Activated CD4-positive, alpha-beta T cell treated with anti-CD3 and anti-CD28 coated beads, Interleukin-2, amount 10 ng/mL, durations not matched to agents 7 days and 5 days (primary cell): ENCODE measurements around the gene CNKSR3. TPM values are rescaled to one million over a fixed set of nuclear protein-coding genes. Genes with fewer than 3 reads are reported as not detected.

Experiments
- CTCF ChIA-PET: fragments of 350-600 bp; sonication (Branson Sonifier 250); formaldehyde crosslinking; loops from one replicate; lab custom pipeline; 2021; ENCODE audit warnings: antibody characterized with exemption; lab: Charles Lee
- POLR2A ChIA-PET: fragments of 350-600 bp; sonication (Branson Sonifier 250); formaldehyde crosslinking; loops from one replicate; lab custom pipeline; 2021; ENCODE audit warnings: antibody characterized with exemption; lab: Charles Lee
- DNase-seq: peaks from one replicate; pipeline ENCODE4 v3.0.0-alpha.2; 2020
- H3K27ac Mint-ChIP-seq: one replicate; pipeline ENCODE4 v1.8.0; 2021; ENCODE audit warnings: mild to moderate bottlenecking, moderate library complexity, mixed read lengths
- H3K27me3 Mint-ChIP-seq: one replicate; pipeline ENCODE4 v1.8.0; 2021; ENCODE audit warnings: mixed read lengths
- H3K36me3 Mint-ChIP-seq: one replicate; pipeline ENCODE4 v1.8.0; 2021; ENCODE audit warnings: low read depth, mixed read lengths
- H3K4me1 Mint-ChIP-seq: one replicate; pipeline ENCODE4 v1.8.0; 2021; ENCODE audit warnings: mixed read lengths
- H3K4me3 Mint-ChIP-seq: one replicate; pipeline ENCODE4 v1.8.0; 2021; ENCODE audit warnings: mild to moderate bottlenecking, moderate library complexity, mixed read lengths
- H3K9me3 Mint-ChIP-seq: one replicate; pipeline ENCODE4 v1.8.0; 2021; ENCODE audit warnings: mixed read lengths
- total RNA-seq, 2 experiments: library from RNA; stranded (reverse); gene quantifications; one replicate each; pipeline ENCODE4 v1.2.3, GENCODE V29; 2021

CNKSR3 gene
- total RNA-seq, 2 experiments from 2014 or later: not detected

DNA sequence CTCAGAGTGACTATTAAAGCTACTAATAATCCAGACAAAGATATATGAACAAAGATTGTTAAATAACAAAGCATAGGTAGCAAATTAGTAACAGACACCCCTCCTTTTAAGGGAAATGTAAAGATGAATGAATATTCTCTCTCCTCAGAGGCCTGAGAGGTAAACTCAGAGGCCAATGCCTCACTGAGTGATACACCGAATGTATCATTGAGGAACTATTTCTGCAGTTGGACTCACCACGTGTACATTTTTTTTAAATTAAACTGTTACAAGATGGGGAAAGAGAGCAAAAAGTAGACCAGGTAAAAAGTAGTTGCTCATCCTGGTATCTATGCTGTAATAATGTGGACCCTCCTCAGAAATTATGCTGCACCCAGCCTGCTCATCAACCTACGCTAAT is 81.6 kb downstream of the CNKSR3 start:
- ChIA-PET CTCF (no interaction called here), POLR2A (no interaction called here)
- Mint-ChIP-seq H3K4me3 (no peak overlapping the region), H3K27ac (no peak overlapping the region), H3K36me3 (no peaks in the 10 kb centered on the region), H3K4me1 (no peaks in the 10 kb centered on the region), H3K9me3 (no peaks in the 10 kb centered on the region), H3K27me3 (peaks cover 4% of the 10 kb centered on the region)
- DNase-seq: no peak

DNA sequence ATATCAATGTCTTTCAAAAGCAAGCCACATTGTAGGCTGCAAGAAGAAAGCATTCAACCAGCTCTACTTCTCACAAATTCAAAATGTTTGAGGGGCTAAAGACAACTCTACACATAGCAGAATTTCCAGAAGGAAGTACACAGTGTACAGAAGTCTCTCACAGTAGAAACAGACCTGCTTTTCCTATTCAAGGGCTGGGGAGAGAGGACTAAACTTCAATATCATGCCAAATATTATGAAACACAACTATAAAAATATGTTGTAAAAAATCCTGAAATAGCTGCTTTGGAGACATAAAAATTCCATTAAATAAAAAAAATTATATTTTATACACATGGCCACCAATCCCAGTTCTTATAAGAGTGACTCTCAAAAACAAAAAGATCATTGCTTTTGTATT is 83.0 kb downstream of the CNKSR3 start:
- Mint-ChIP-seq H3K27ac (no peak overlapping the region), H3K27me3 (peaks cover 4% of the 10 kb centered on the region), H3K9me3 (no peaks in the 10 kb centered on the region), H3K4me1 (no peaks in the 10 kb centered on the region), H3K4me3 (no peak overlapping the region), H3K36me3 (no peaks in the 10 kb centered on the region)
- POLR2A ChIA-PET: no interaction called here
- no peak for DNase-seq
- CTCF ChIA-PET: interaction anchor here (0.6 to 1.0 kb wide), 2 partner anchors 11 to 298 kb away, joined by 3 to 4 read pairs; no protein-coding TSS in a partner anchor

DNA sequence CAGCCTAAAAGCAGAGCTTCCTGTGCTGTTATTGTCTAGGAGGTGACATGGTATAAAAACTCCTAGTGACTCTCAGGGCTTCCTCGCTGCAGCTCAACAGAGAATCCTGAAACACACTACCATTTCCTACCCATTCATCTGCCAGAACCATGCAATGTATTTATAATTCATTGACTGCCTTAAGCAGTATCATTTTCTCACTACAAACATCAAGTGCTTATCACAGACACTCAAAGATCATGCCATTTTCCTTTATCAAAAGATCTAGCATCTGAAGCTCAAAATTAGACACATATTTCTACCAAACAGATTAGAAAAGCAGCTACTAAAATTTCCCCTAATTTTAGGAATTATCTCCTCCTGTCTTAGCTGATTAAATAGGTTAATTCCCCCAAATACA is 83.5 kb downstream of the CNKSR3 start:
- DNase-seq: no peak
- H3K36me3 Mint-ChIP-seq: no peaks in the 10 kb centered on the region
- POLR2A ChIA-PET: no interaction called here
- CTCF ChIA-PET: interaction anchor here (0.6 to 1.0 kb wide), 2 partner anchors 11 to 298 kb away, joined by 3 to 4 read pairs; no protein-coding TSS in a partner anchor
- no peak overlapping the region for H3K27ac Mint-ChIP-seq
- no peaks in the 10 kb centered on the region for H3K9me3 Mint-ChIP-seq
- H3K4me1 Mint-ChIP-seq: no peaks in the 10 kb centered on the region
- H3K27me3 Mint-ChIP-seq: peaks cover 4% of the 10 kb centered on the region
- H3K4me3 Mint-ChIP-seq: no peak overlapping the region

DNA sequence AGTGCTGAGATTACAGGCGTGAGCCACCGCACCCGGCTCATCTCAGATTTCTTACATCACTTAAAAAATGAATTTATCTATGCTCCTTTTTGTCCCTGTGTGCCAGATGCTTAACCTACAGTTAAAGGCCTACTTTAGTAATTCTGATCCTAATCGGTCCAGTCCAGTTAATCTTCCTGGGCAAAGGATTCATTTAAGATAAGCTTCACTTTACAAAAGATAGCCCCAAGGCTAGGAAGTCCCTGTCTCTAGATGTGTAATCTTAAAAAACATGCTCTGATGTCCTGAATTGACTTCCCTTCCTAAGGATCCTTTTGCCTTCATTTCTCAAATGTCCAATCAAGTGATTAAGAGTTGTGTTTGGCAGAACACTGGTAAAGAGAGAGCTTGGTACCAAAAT is 85.5 kb downstream of the CNKSR3 start:
- Mint-ChIP-seq H3K27ac (no peak overlapping the region), H3K4me3 (no peak overlapping the region), H3K4me1 (no peaks in the 10 kb centered on the region), H3K9me3 (no peaks in the 10 kb centered on the region), H3K27me3 (peaks cover 3% of the 10 kb centered on the region), H3K36me3 (no peaks in the 10 kb centered on the region)
- no peak for DNase-seq
- POLR2A ChIA-PET: no interaction called here
- CTCF ChIA-PET: no interaction called here

DNA sequence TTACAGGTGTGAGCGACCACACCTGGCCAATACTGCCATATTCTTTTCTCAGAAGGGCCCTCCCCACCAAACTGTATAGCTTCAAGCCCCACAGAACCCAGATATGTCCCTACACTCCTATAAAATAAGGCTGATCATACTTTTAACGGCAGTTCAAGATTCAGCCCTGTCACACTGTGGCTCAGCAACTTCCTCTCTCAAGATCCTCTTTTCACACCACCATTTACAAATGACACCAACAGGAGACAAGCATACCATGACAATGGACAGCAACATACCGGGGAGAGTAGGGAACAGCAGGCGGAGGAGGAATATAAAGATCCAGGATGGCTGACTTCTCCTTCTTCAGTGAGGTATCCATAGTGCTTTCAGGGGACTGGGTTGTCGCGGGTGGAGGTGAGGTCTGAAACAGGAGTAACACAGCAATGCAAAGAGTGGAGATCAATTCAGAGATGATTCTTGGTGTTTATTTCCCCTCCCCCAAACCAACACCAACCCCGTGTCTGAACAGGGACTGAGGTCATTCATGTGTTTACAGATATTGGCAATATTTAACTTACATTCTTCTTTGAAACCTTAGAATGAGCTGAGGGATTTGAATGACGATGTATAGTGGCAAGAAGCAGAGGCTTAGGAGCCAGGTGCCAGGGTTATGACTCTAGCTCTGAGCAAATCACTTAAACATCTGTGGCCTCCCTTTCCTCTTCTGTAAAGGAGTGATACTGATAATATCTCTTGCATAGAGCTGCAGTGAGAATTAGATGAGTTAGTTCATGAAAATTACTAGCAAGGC is 96.3 kb downstream of the CNKSR3 start:
- ChIA-PET POLR2A (no interaction called here), CTCF (interaction anchor here (0.6 kb wide), 1 partner anchor 305 kb away, joined by 3 read pairs; no protein-coding TSS in a partner anchor)
- Mint-ChIP-seq H3K36me3 (no peaks in the 10 kb centered on the region), H3K4me1 (peaks cover 2% of the 10 kb centered on the region), H3K27ac (no peak overlapping the region), H3K27me3 (peaks cover 5% of the 10 kb centered on the region), H3K4me3 (no peak overlapping the region), H3K9me3 (no peaks in the 10 kb centered on the region)
- no peak for DNase-seq

DNA sequence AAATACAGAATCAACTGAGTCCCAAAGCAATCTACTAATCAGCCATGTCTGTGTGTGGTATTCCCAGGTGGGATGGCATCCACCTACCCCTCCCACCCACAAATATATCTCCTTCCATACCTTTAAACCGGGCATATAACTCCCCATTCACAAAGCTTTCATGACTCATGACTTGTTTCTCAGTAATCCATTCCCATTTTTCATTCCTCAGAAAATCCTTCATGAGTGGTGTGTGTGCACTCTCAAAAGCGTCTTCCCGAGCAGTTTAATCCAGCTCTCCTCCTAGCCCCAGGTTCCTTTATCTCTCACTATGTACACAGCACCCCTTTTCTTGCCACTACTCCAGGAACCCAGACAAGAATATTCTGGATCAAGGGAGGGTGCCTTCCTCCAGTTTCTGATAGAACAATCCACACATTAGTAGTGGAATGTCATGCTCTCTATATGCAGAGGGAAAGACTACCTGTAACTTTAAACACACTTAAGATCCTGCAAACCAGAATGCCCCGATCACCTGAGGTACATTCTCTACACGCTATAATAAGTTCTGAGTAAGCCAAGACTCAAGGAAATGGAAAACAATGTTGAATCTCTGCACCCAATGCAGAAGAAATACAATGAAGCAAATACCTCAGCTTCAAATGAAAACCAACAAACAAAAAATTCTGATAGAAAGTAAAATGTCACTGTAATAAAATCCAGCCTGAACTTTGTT is 98.2 kb downstream of the CNKSR3 start:
- Mint-ChIP-seq H3K27ac (no peak overlapping the region), H3K4me3 (no peak overlapping the region), H3K4me1 (peaks cover 2% of the 10 kb centered on the region), H3K27me3 (peaks cover 5% of the 10 kb centered on the region), H3K36me3 (no peaks in the 10 kb centered on the region), H3K9me3 (no peaks in the 10 kb centered on the region)
- DNase-seq: no peak
- ChIA-PET POLR2A (no interaction called here), CTCF (interaction anchor here (0.6 kb wide), 1 partner anchor 108 kb away, joined by 4 read pairs; no protein-coding TSS in a partner anchor)

DNA sequence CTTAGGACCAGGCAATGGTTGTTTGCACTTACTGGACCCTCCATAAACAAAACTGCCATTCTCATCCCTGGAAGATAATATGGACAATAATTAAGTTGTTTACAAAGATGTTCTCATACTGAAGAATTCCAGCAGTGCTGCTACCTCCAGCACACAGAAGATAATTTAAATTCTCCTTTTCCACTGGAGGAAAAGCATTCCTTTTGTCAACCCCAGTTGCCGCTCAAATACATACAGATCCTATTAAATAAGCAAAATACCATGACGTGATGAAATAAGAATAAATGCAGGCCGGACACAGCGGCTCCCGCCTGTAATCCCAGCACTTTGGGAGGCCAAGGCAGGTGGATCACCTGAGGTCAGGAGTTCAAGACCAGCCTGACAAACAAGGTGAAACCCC is 99.4 kb downstream of the CNKSR3 start:
- DNase-seq: no peak
- H3K9me3 Mint-ChIP-seq: no peaks in the 10 kb centered on the region
- ChIA-PET POLR2A (no interaction called here), CTCF (no interaction called here)
- H3K4me1 Mint-ChIP-seq: peaks cover 2% of the 10 kb centered on the region
- H3K27me3 Mint-ChIP-seq: peaks cover 5% of the 10 kb centered on the region
- H3K4me3 Mint-ChIP-seq: no peak overlapping the region
- H3K27ac Mint-ChIP-seq: no peak overlapping the region
- no peaks in the 10 kb centered on the region for H3K36me3 Mint-ChIP-seq

DNA sequence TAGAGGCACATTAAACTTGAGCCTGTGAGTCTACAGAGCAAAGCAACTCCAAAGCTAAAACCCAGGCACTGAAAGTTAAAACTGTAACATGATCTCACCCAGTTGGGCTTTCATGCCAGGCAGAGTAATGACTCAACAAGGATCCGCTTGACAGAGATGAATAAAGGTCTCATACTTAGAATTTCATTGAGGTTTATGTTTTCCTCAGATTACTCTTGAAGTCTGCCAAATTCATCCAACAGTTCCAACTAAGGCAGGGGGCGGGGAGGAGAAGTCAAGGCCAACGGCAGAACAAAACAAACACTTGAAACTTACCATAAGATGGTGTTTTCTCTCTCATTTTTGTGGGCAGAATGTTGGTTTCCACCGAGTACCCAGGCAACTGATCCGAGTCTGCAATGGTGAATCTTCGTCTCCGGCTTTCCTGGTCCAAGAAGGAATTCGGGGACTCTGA is 99.8 kb downstream of the CNKSR3 start:
- POLR2A ChIA-PET: no interaction called here
- H3K27ac Mint-ChIP-seq: no peak overlapping the region

DNA sequence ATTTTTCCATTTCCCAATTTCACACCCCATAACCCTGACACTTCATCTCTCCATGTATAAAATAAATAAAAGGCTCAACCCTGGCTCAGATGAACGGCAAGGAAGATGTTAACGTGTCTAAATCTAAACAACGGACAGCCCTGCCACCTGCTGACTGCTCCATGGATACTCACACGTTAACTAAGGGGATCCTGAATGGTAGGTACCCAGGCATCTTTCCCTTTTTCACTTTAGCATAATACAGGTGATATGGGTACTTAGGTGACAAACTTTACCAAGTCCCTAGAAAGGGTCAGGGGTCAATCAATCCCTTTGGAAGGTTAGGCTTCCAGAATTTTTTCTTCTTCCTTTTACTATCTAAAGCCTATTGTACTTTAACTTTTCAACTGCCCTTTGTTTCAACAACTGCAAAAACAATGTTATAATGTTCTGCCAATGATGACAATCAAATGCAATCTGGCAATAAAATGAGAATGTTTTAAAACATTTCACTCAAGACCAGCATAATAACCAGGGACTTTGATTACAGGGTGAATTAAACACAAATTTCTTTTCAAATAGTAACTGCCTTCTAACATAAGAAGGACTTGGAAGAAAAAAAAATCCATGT is 101.5 kb downstream of the CNKSR3 start:
- POLR2A ChIA-PET: no interaction called here

More for the DNA sequence above, 99.8 kb downstream of the CNKSR3 start:
- H3K27me3 Mint-ChIP-seq: peaks cover 5% of the 10 kb centered on the region
- CTCF ChIA-PET: no interaction called here
- no peaks in the 10 kb centered on the region for H3K9me3 Mint-ChIP-seq
- no peaks in the 10 kb centered on the region for H3K36me3 Mint-ChIP-seq
- peaks cover 2% of the 10 kb centered on the region for H3K4me1 Mint-ChIP-seq
- H3K4me3 Mint-ChIP-seq: no peak overlapping the region
- DNase-seq: no peak

DNA sequence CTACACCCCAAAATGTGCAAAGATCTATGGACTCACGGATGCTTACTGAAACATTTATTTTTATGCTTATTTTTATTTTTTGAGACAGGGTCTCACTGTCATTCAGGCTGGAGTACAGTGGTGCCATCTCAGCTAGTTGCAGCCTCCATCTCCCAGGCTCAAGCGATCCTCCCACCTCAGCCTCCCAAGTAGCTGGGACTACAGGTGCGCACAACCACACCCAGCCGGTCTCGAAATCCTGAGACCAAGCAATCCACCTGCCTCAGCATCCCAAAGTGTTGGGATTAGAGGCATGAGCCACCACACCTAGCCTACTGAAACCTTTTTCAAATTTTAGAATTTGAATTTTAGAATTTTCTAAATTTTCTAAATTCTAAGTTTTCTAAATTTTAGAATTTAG is 103.0 kb downstream of the CNKSR3 start:
- Mint-ChIP-seq H3K9me3 (no peaks in the 10 kb centered on the region), H3K4me1 (peaks cover 6% of the 10 kb centered on the region), H3K36me3 (no peaks in the 10 kb centered on the region), H3K4me3 (no peak overlapping the region), H3K27me3 (peaks cover 4% of the 10 kb centered on the region), H3K27ac (no peak overlapping the region)
- ChIA-PET CTCF (no interaction called here), POLR2A (no interaction called here)
- DNase-seq: no peak

More for the DNA sequence above, 101.5 kb downstream of the CNKSR3 start:
- no peaks in the 10 kb centered on the region for H3K36me3 Mint-ChIP-seq
- no peak overlapping the region for H3K4me3 Mint-ChIP-seq
- no peak for DNase-seq
- no peak overlapping the region for H3K27ac Mint-ChIP-seq
- H3K27me3 Mint-ChIP-seq: peaks cover 5% of the 10 kb centered on the region
- no peaks in the 10 kb centered on the region for H3K9me3 Mint-ChIP-seq
- H3K4me1 Mint-ChIP-seq: peaks cover 2% of the 10 kb centered on the region
- CTCF ChIA-PET: no interaction called here

DNA sequence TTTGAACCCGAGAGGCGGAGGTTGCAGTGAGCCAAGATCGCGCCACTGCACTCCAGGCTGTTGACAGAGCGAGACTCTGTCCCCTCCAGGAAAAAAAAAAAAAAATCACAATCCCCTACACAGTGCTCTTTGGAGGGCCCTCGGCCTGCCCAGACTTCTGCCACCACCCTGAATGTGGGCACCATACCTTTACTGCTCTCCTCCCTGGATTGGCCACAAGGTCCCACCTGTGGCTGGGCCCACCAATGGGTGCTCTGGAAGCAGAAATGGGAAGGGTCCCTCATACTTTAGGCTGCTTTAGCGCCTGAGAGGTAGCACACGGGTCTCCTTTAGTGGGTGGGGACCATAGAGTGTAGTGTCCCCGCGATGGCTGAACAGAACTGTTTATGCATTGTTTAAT is 103.6 kb downstream of the CNKSR3 start:
- Mint-ChIP-seq H3K36me3 (no peaks in the 10 kb centered on the region), H3K4me1 (peaks cover 6% of the 10 kb centered on the region), H3K9me3 (no peaks in the 10 kb centered on the region), H3K4me3 (no peak overlapping the region), H3K27ac (no peak overlapping the region), H3K27me3 (no peaks in the 10 kb centered on the region)
- ChIA-PET POLR2A (no interaction called here), CTCF (no interaction called here)
- DNase-seq: no peak

DNA sequence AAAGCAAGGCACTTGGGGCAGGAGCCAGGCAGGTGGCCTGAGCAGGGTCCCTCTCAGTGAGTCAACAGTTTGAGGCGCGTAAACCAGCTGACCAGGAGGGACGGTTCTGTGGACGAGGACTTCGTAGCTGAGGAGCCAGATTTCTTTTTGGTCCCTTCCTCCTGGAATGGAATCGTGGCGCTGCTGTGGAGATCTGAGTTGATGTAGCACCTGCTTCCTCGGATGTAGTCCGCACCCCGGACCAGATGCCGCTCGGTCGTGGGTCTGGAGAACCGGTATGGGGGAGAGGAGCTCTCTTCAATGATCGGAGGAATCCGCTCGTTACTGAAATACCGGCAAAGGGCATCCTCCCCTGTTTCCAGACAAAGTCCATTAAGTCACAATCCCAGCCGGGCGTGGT is 104.2 kb downstream of the CNKSR3 start:
- Mint-ChIP-seq H3K9me3 (no peaks in the 10 kb centered on the region), H3K36me3 (no peaks in the 10 kb centered on the region), H3K4me1 (peaks cover 6% of the 10 kb centered on the region), H3K27ac (no peak overlapping the region), H3K27me3 (no peaks in the 10 kb centered on the region), H3K4me3 (no peak overlapping the region)
- DNase-seq: no peak
- CTCF ChIA-PET: no interaction called here
- POLR2A ChIA-PET: no interaction called here
